H1 (cell line): Measurements from ENCODE around the gene ULBP1. TPM values are rescaled to one million over a fixed set of nuclear protein-coding genes. Genes with fewer than 3 reads are reported as not detected.

Experiments used
- CTCF ChIA-PET: fragments of 300-600 bp; sonication (Branson Sonifier 250); formaldehyde crosslinking; loops from one replicate; lab custom pipeline; 2021; ENCODE audit not compliant: partially characterized antibody; lab: Charles Lee
- POLR2A ChIA-PET: fragments of 300-600 bp; sonication (Branson Sonifier 250); formaldehyde crosslinking; loops from one replicate; lab custom pipeline; 2021; ENCODE audit warnings: inconsistent platforms; ENCODE audit not compliant: partially characterized antibody; lab: Charles Lee
- DNase-seq, 2 experiments: peaks; one replicate each; pipeline versions ENCODE4 v3.0.0 to v3.0.0-alpha.2; 2010 to 2022; ENCODE audit warnings: low spot score in 2 of 2, low read depth in 1 of 2, mixed read lengths in 1 of 2
- FAIRE-seq: peaks from 2 replicates; lab custom pipeline; 2011; peaks lifted over from hg19 to GRCh38; lab: Jason Lieb, UNC
- H2AFZ ChIP-seq: 2 replicates; pipeline ENCODE4 v1.8.1; 2012; ENCODE audit warnings: low read length, inconsistent platforms
- H2AK5ac ChIP-seq: 2 replicates; pipeline ENCODE4 v1.6.1; 2013; ENCODE audit warnings: low read depth, low read length
- H2BK120ac ChIP-seq: replicated peaks from 2 replicates; pipeline ENCODE3; 2013; ENCODE audit warnings: low read depth, low read length, inconsistent platforms
- H2BK12ac ChIP-seq: 2 replicates; pipeline ENCODE4 v1.6.1; 2013; ENCODE audit warnings: low read depth, low read length
- H2BK15ac ChIP-seq: 2 replicates; pipeline ENCODE4 v1.6.1; 2013; ENCODE audit warnings: low read length
- H2BK20ac ChIP-seq: 2 replicates; pipeline ENCODE4 v1.6.1; 2013; ENCODE audit warnings: low read length
- H2BK5ac ChIP-seq: 2 replicates; pipeline ENCODE4 v1.6.1; 2013; ENCODE audit warnings: low read depth, low read length
- H3K14ac ChIP-seq: 2 replicates; pipeline ENCODE4 v1.6.1; 2013; ENCODE audit warnings: inconsistent platforms; ENCODE audit not compliant: insufficient read length
- H3K18ac ChIP-seq: 2 replicates; pipeline ENCODE4 v1.6.1; 2013; ENCODE audit warnings: low read length; ENCODE audit errors: extremely low read depth
- H3K23ac ChIP-seq: 2 replicates; pipeline ENCODE4 v1.6.1; 2013; ENCODE audit warnings: inconsistent platforms; ENCODE audit not compliant: insufficient read length
- H3K23me2 ChIP-seq: 2 replicates; pipeline ENCODE4 v1.6.1; 2013; ENCODE audit warnings: low read depth, low read length
- H3K27ac ChIP-seq: 2 replicates; pipeline ENCODE4 v1.6.1; 2011; ENCODE audit warnings: low read depth, low read length, inconsistent platforms
- H3K27me3 ChIP-seq, 4 experiments: replicated peaks in 1 of 4; 1 replicate in 1 of 4; 2 replicates in 3 of 4; pipeline versions ENCODE4 v1.6.1 to v1.8.1; 2011 to 2013; ENCODE audit warnings: low read length in 3 of 4, mild to moderate bottlenecking in 3 of 4, inconsistent platforms in 2 of 4, mixed read lengths in 2 of 4, moderate library complexity in 1 of 4; ENCODE audit not compliant: control insufficient read depth in 3 of 4, insufficient read depth in 3 of 4; ENCODE audit errors: extremely low read depth in 1 of 4
- H3K36me3 ChIP-seq, 4 experiments: 2 replicates each; pipeline versions ENCODE4 v1.6.1 to v1.8.1; 2011 to 2013; ENCODE audit warnings: mild to moderate bottlenecking in 4 of 4, low read length in 3 of 4, moderate library complexity in 2 of 4, control low read depth in 1 of 4, inconsistent platforms in 1 of 4; ENCODE audit not compliant: insufficient read depth in 4 of 4, control insufficient read depth in 2 of 4
- H3K4ac ChIP-seq: replicated peaks from 2 replicates; pipeline ENCODE3; 2013; ENCODE audit warnings: low read length, low read depth, mixed read lengths, inconsistent platforms; ENCODE audit not compliant: insufficient read length
- H3K4me1 ChIP-seq, 4 experiments: replicated peaks in 1 of 4; 1 replicate in 1 of 4; 2 replicates in 3 of 4; pipeline versions ENCODE4 v1.6.1 to v1.8.1; 2011 to 2013; ENCODE audit warnings: low read length in 3 of 4, inconsistent platforms in 2 of 4, mixed read lengths in 1 of 4; ENCODE audit not compliant: insufficient read depth in 4 of 4, control insufficient read depth in 3 of 4
- H3K4me2 ChIP-seq, 2 experiments: 2 replicates each; pipeline versions ENCODE4 v1.6.1 to v1.8.1; 2011 to 2013; ENCODE audit warnings: low read depth in 2 of 2, low read length in 2 of 2, control low read depth in 1 of 2, inconsistent platforms in 1 of 2, mild to moderate bottlenecking in 1 of 2; ENCODE audit not compliant: insufficient read depth in 1 of 2
- H3K4me3 ChIP-seq, 4 experiments: fragments of 200-600, 300-600 bp in 1 of 4; sonication (generic), shearing (Covaris generic), sonication (Bioruptor Twin) in 1 of 4; 2 replicates each; pipeline versions ENCODE4 v1.5.1 to v1.8.1; 2011 to 2016; ENCODE audit warnings: low read length in 4 of 4, low read depth in 3 of 4, control low read depth in 2 of 4, inconsistent platforms in 2 of 4, mild to moderate bottlenecking in 2 of 4, mixed read lengths in 1 of 4, moderate library complexity in 1 of 4; ENCODE audit not compliant: insufficient read depth in 2 of 4; ENCODE audit errors: extremely low read depth in 1 of 4
- H3K56ac ChIP-seq: replicated peaks from 2 replicates; pipeline ENCODE3; 2013; ENCODE audit warnings: low read depth, mild to moderate bottlenecking, mixed read lengths, low read length, inconsistent platforms; ENCODE audit not compliant: insufficient read length
- H3K79me1 ChIP-seq: 2 replicates; pipeline ENCODE4 v1.6.1; 2013; ENCODE audit warnings: low read depth, low read length, control low read depth
- H3K79me2 ChIP-seq, 2 experiments: 2 replicates each; pipeline versions ENCODE4 v1.6.1 to v1.8.1; 2012 to 2013; ENCODE audit warnings: low read length in 2 of 2, mild to moderate bottlenecking in 2 of 2, inconsistent platforms in 1 of 2; ENCODE audit not compliant: insufficient read depth in 2 of 2, control insufficient read depth in 1 of 2
- H3K9ac ChIP-seq, 4 experiments: replicated peaks in 1 of 4; 1 replicate in 1 of 4; 2 replicates in 3 of 4; pipeline versions ENCODE4 v1.6.1 to v1.8.1; 2011 to 2013; ENCODE audit warnings: low read depth in 3 of 4, low read length in 3 of 4, control low read depth in 2 of 4, mild to moderate bottlenecking in 2 of 4, moderate library complexity in 2 of 4, inconsistent platforms in 1 of 4; ENCODE audit errors: extremely low read depth in 1 of 4
- H3K9me3 ChIP-seq, 2 experiments: 2 replicates each; pipeline versions ENCODE4 v1.6.1 to v1.8.1; 2012 to 2013; ENCODE audit warnings: mild to moderate bottlenecking in 2 of 2, moderate library complexity in 2 of 2, control low read depth in 1 of 2, inconsistent platforms in 1 of 2, low read depth in 1 of 2, low read length in 1 of 2, mixed read lengths in 1 of 2; ENCODE audit not compliant: insufficient read depth in 2 of 2
- H4K20me1 ChIP-seq, 2 experiments: replicated peaks in 1 of 2; 2 replicates each; pipeline versions ENCODE3 to v1.8.1; 2011 to 2013; ENCODE audit warnings: inconsistent platforms in 2 of 2, low read length in 2 of 2, mild to moderate bottlenecking in 1 of 2; ENCODE audit not compliant: insufficient read depth in 2 of 2, control insufficient read depth in 1 of 2
- H4K5ac ChIP-seq: 2 replicates; pipeline ENCODE4 v1.6.1; 2013; ENCODE audit warnings: low read length, low read depth, mixed read lengths, inconsistent platforms; ENCODE audit not compliant: insufficient read length
- H4K8ac ChIP-seq: 2 replicates; pipeline ENCODE4 v1.8.0; 2013; ENCODE audit warnings: mild to moderate bottlenecking, moderate library complexity, low read length, inconsistent platforms; ENCODE audit not compliant: insufficient read depth; ENCODE audit errors: extremely low read depth
- H4K91ac ChIP-seq: replicated peaks from 2 replicates; pipeline ENCODE3; 2013; ENCODE audit warnings: low read length, mixed read lengths, inconsistent platforms; ENCODE audit not compliant: insufficient read length
- ASH2L ChIP-seq: fragments of 200-600, 300-600 bp; sonication (generic); IDR thresholded peaks from one replicate; pipeline ENCODE4 v1.7.1; 2017; ENCODE audit warnings: low read length
- CHD1 ChIP-seq: IDR thresholded peaks from 2 replicates; pipeline ENCODE4 v1.6.1; 2012; ENCODE audit warnings: low read depth, low read length, improper control_type of control experiment
- CTCF ChIP-seq, 3 experiments: IDR thresholded peaks; 1 replicate in 2 of 3; 2 replicates in 1 of 3; pipeline versions ENCODE4 v1.5.1 to v1.6.1; 2011; ENCODE audit warnings: low read length in 3 of 3, mild to moderate bottlenecking in 3 of 3, inconsistent platforms in 2 of 3, low read depth in 1 of 3, moderate library complexity in 1 of 3; ENCODE audit not compliant: insufficient read depth in 1 of 3; ENCODE audit errors: control extremely low read depth in 1 of 3
- GABPA ChIP-seq: IDR thresholded peaks from 2 replicates; pipeline ENCODE4 v1.6.1; 2011; ENCODE audit warnings: mild to moderate bottlenecking, low read length, moderate library complexity, borderline replicate concordance; ENCODE audit not compliant: insufficient read depth
- KDM4A ChIP-seq: IDR thresholded peaks from one replicate; pipeline ENCODE4 v1.7.1; 2012; ENCODE audit warnings: low read depth, mild to moderate bottlenecking, moderate library complexity, low read length, inconsistent platforms; ENCODE audit not compliant: severe bottlenecking
- RAD21 ChIP-seq, 2 experiments: IDR thresholded peaks in 1 of 2; conservative IDR thresholded peaks in 1 of 2; 2 replicates each; pipeline ENCODE4 v1.6.1; 2011; ENCODE audit warnings: low read depth in 2 of 2, low read length in 2 of 2, improper control_type of control experiment in 1 of 2, inconsistent platforms in 1 of 2, mild to moderate bottlenecking in 1 of 2, moderate library complexity in 1 of 2
- TAF7 ChIP-seq: optimal IDR thresholded peaks from 2 replicates; pipeline ENCODE3; 2011; ENCODE audit warnings: low read depth, mild to moderate bottlenecking, inconsistent platforms, low read length, moderate library complexity, borderline replicate concordance
- YY1 ChIP-seq: IDR thresholded peaks from 2 replicates; pipeline ENCODE4 v1.6.1; 2011; ENCODE audit warnings: low read depth, mild to moderate bottlenecking, low read length
- WGBS, 2 experiments: shearing (Covaris generic) in 1 of 2; methylation state at CpG; one replicate each; pipeline versions ENCODE4 v1.1.6 to v1.1.7; 2013 to 2015; ENCODE audit warnings: low lambda C conversion rate in 2 of 2, mixed read lengths in 2 of 2, inconsistent platforms in 1 of 2, low coverage in 1 of 2, missing lambda C conversion rate in 1 of 2; ENCODE audit not compliant: insufficient replicate concordance in 2 of 2, insufficient coverage in 1 of 2, insufficient read length in 1 of 2; ENCODE audit errors: extremely low coverage in 1 of 2, missing lambda C conversion rate in 1 of 2; 5-methylcytosine and 5-hydroxymethylcytosine counted together
- polyA plus RNA-seq, 7 experiments: library from polyadenylated mRNA; depleted of rRNA in 3 of 7; stranded (reverse) in 5 of 7; unstranded in 2 of 7; fragments of >200 nt in 5 of 7; fragments of 200-250 nt in 2 of 7; gene quantifications; 1 replicate in 5 of 7; 2 replicates in 1 of 7; 4 replicates in 1 of 7; pipeline versions ENCODE4 v1.2.1 to v1.2.3, GENCODE V29; 2011 to 2013; ENCODE audit warnings: missing spikeins in 2 of 7, mixed read lengths in 2 of 7
- total RNA-seq: library from RNA; stranded (reverse); fragmentation: NEBNext Ultra II Directional; extraction: Animal tissue kit (Norgen Biotek cat#: 25700); gene quantifications from 2 replicates; pipeline ENCODE4 v1.2.1, GENCODE V29; 2021

ULBP1 gene
- total and polyA plus RNA-seq, 2 of the 8 experiments (the other 6 are each of a cell fraction or from before 2014, with no cell fraction given) = 0.32 to 0.60 TPM

- Histone ChIP-seq H4K5ac (no peak overlapping the region), H3K4me1 (peaks cover 0 to 5% (median 0%) of the 10 kb centered on the region in 4 experiments; a peak in 2 of 7 replicates), H2AFZ (peak overlapping the region; percentile 54; the same call in 1 of the 2 replicates), H3K18ac (no peak overlapping the region; the same call in none of the 2 replicates), H3K23ac (no peak overlapping the region), H2AK5ac (no peak overlapping the region), H3K56ac (no peak overlapping the region), H3K27ac (no peak overlapping the region), H3K9me3 (no peaks in the 10 kb centered on the region; a peak in 1 of 4 replicates), H3K14ac (no peak overlapping the region), H3K4me2 (peak overlapping the region; percentile 6 to 82), H3K79me1 (no peaks in the 10 kb centered on the region), H3K79me2 (no peaks in the 10 kb centered on the region), H2BK20ac (no peak overlapping the region), H3K4me3 (peak overlapping the region; percentile 13 to 64 (median 56); a peak in 7 of 8 replicates), H2BK12ac (no peak overlapping the region), H2BK120ac (no peak overlapping the region), H3K23me2 (peaks cover 12% of the 10 kb centered on the region; the same call in 1 of the 2 replicates), H2BK15ac (no peak overlapping the region), H3K36me3 (peaks cover 0 to 3% (median 0%) of the 10 kb centered on the region in 4 experiments; a peak in 1 of 8 replicates), H4K8ac (peak overlapping the region; percentile 35; the same call in 1 of the 2 replicates), H4K91ac (no peak overlapping the region), H3K27me3 (peaks cover 37 to 53% (median 50%) of the 10 kb centered on the region in 4 experiments), H3K9ac (no peak overlapping the region), H4K20me1 (peaks cover 3 to 4% of the 10 kb centered on the region in 2 experiments), H2BK5ac (no peak overlapping the region), H3K4ac (no peak overlapping the region)
- WGBS, 2 experiments = 10% methylated on average over 23 of the region's 31 CpGs; no CpG with 5 or more reads in 1 of the 2 experiments
- ChIA-PET POLR2A (no interaction called here), CTCF (interaction anchor here (0.7 to 2.5 kb wide), 10 partner anchors 9 to 104 kb away, joined by 3 to 27 read pairs (median 4); no protein-coding TSS in a partner anchor)
- FAIRE-seq (peak; percentile 69), DNase-seq (peak in 1 of 2 experiments; percentile 96)
- TF ChIP-seq YY1 = peak; percentile 59; the same call in 1 of the 2 replicates
- TF ChIP-seq CTCF (IDR thresholded peaks at IDR 0.05; ENCODE audit: control extremely low read depth in 1 of 3, insufficient read depth in 1 of 3, low read depth in 1 of 3, low read length in 3 of 3) = peak; percentile 86 to 92 (median 91)
- TF ChIP-seq TAF7 = no peak
- TF ChIP-seq CHD1 = no peak
- TF ChIP-seq ASH2L = no peak
- TF ChIP-seq RAD21 (IDR thresholded peaks at IDR 0.05 in 1 of 2, conservative IDR thresholded peaks at IDR 0.05 in 1 of 2; ENCODE audit: low read depth in 2 of 2, low read length in 2 of 2) = peak; percentile 89
- TF ChIP-seq KDM4A = peak; percentile 48
- TF ChIP-seq GABPA = 0 out of 2 replicates have a peak, but pooled peaks have one; percentile 33
Measured at GRCh38 chr6:149925974-149926777, 37.6 kb upstream of the ULBP1 start.
